Neural progenitor cell (in vitro differentiated cells): Measurements from ENCODE around the gene FRS2. TPM values are rescaled to one million over a fixed set of nuclear protein-coding genes. Genes with fewer than 3 reads are reported as not detected.
A peak's percentile ranks its signal among the peaks of the same experiment; 100 is the strongest.

Source experiments
- DNase-seq: peaks from one replicate; pipeline ENCODE4 v3.0.0-alpha.2; 2016; ENCODE audit warnings: low spot score
- H2AFZ ChIP-seq: fragments of 200-600 bp; sonication (generic); replicated peaks from 2 replicates; pipeline ENCODE4 v1.6.1; 2016; ENCODE audit warnings: antibody characterized with exemption
- H3F3A ChIP-seq: fragments of 200-600 bp; sonication (generic); 2 replicates; pipeline ENCODE4 v1.6.1; 2016; ENCODE audit warnings: antibody characterized with exemption, low read depth
- H3K27ac ChIP-seq: fragments of 200-600 bp; sonication (generic); 2 replicates; pipeline ENCODE4 v1.5.1; 2016; ENCODE audit warnings: mild to moderate bottlenecking
- H3K27me3 ChIP-seq: fragments of 200-600 bp; sonication (generic); 2 replicates; pipeline ENCODE4 v1.6.1; 2016; ENCODE audit warnings: mild to moderate bottlenecking, moderate library complexity
- H3K36me3 ChIP-seq: fragments of 200-600 bp; sonication (generic); 2 replicates; pipeline ENCODE4 v1.5.1; 2016
- H3K4me1 ChIP-seq: fragments of 200-600 bp; sonication (generic); 2 replicates; pipeline ENCODE4 v1.6.1; 2016; ENCODE audit warnings: mixed run types
- H3K4me2 ChIP-seq: fragments of 200-600 bp; sonication (generic); 2 replicates; pipeline ENCODE4 v1.6.1; 2016
- H3K4me3 ChIP-seq: fragments of 200-600 bp; sonication (generic); 2 replicates; pipeline ENCODE4 v1.5.1; 2016
- H3K79me2 ChIP-seq: fragments of 200-600 bp; sonication (generic); 2 replicates; pipeline ENCODE4 v1.6.1; 2016; ENCODE audit warnings: low read depth
- H3K9ac ChIP-seq: fragments of 200-600 bp; sonication (generic); 2 replicates; pipeline ENCODE4 v1.6.1; 2016
- H3K9me3 ChIP-seq: fragments of 200-600 bp; sonication (generic); 2 replicates; pipeline ENCODE4 v1.5.1; 2016; ENCODE audit warnings: low read depth
- H4K20me1 ChIP-seq: fragments of 200-600 bp; sonication (generic); 2 replicates; pipeline ENCODE4 v1.6.1; 2016; ENCODE audit warnings: low read depth
- H3K27ac Mint-ChIP-seq: 3 replicates; pipeline ENCODE4 v1.8.0; 2021; ENCODE audit warnings: mixed read lengths
- H3K27me3 Mint-ChIP-seq: 2 replicates; pipeline ENCODE4 v1.8.0; 2022; ENCODE audit warnings: low read depth, mild to moderate bottlenecking, inconsistent platforms, moderate library complexity, mixed read lengths; ENCODE audit not compliant: insufficient read depth
- H3K36me3 Mint-ChIP-seq: 3 replicates; pipeline ENCODE4 v1.8.0; 2021; ENCODE audit warnings: mixed read lengths
- H3K4me1 Mint-ChIP-seq: 3 replicates; pipeline ENCODE4 v1.8.0; 2021; ENCODE audit warnings: mixed read lengths
- H3K4me3 Mint-ChIP-seq: 3 replicates; pipeline ENCODE4 v1.8.0; 2021; ENCODE audit warnings: mild to moderate bottlenecking, moderate library complexity, mixed read lengths
- H3K9me3 Mint-ChIP-seq: 3 replicates; pipeline ENCODE4 v1.8.0; 2020; ENCODE audit warnings: mixed read lengths
- CTCF ChIP-seq: fragments of 200-600 bp; sonication (generic); IDR thresholded peaks from 2 replicates; pipeline ENCODE4 v1.5.1; 2017; ENCODE audit warnings: antibody characterized with exemption, mild to moderate bottlenecking
- EZH2 ChIP-seq: fragments of 200-600 bp; sonication (generic); IDR thresholded peaks from 2 replicates; pipeline ENCODE4 v1.6.1; 2017; ENCODE audit warnings: antibody characterized with exemption, mild to moderate bottlenecking, moderate library complexity
- EZH2phosphoT487 ChIP-seq: fragments of 200-600 bp; sonication (generic); IDR thresholded peaks from 2 replicates; pipeline ENCODE4 v1.6.1; 2017; ENCODE audit warnings: antibody characterized with exemption
- total RNA-seq: library from RNA; depleted of rRNA; stranded (reverse); fragments of >200 nt; gene quantifications from 2 replicates; pipeline ENCODE4 v1.2.3, GENCODE V29; 2015; ENCODE audit warnings: low replicate concordance

Gene FRS2
- total RNA-seq, 1 donor from 2014 or later = 128 TPM

- DNase-seq = no peak
- Histone ChIP-seq H3K27me3 (no peaks in the 10 kb centered on the region), H3K36me3 (no peaks in the 10 kb centered on the region), H4K20me1 (no peaks in the 10 kb centered on the region), H3K4me1 (no peaks in the 10 kb centered on the region), H3K4me2 (no peak overlapping the region), H3K27ac (no peak overlapping the region), H3F3A (no peaks in the 10 kb centered on the region), H3K4me3 (no peak overlapping the region), H3K9me3 (no peaks in the 10 kb centered on the region), H3K79me2 (no peaks in the 10 kb centered on the region), H2AFZ (no peak overlapping the region), H3K9ac (no peak overlapping the region)
- H3K9me3 Mint-ChIP-seq = no peaks in the 10 kb centered on the region
- H3K27ac Mint-ChIP-seq = no peak overlapping the region
- TF ChIP-seq CTCF (no peak), EZH2phosphoT487 (no peak), EZH2 (no peak)
- no peaks in the 10 kb centered on the region for H3K27me3 Mint-ChIP-seq
- H3K4me1 Mint-ChIP-seq = peaks cover 10% of the 10 kb centered on the region
- H3K36me3 Mint-ChIP-seq = no peaks in the 10 kb centered on the region
- H3K4me3 Mint-ChIP-seq = no peak overlapping the region
These were observed 13.9 kb upstream of the FRS2 start for GRCh38 chr12:69456239-69456638.

GRCh38 chr12:69457433-69457832 lies 12.8 kb upstream of the FRS2 start:
- H3K36me3 ChIP-seq = no peaks in the 10 kb centered on the region
- no peak overlapping the region for H3K4me3 ChIP-seq
- H3F3A ChIP-seq = peaks cover 5% of the 10 kb centered on the region
- Mint-ChIP-seq H3K27ac (no peak overlapping the region), H3K9me3 (no peaks in the 10 kb centered on the region), H3K27me3 (no peaks in the 10 kb centered on the region), H3K4me1 (peaks cover 10% of the 10 kb centered on the region), H3K36me3 (no peaks in the 10 kb centered on the region), H3K4me3 (no peak overlapping the region)
- no peaks in the 10 kb centered on the region for H3K27me3 ChIP-seq
- TF ChIP-seq CTCF (no peak), EZH2phosphoT487 (no peak), EZH2 (no peak)
- H3K9me3 ChIP-seq = no peaks in the 10 kb centered on the region
- H2AFZ ChIP-seq = no peak overlapping the region
- DNase-seq = no peak
- H3K4me1 ChIP-seq = no peaks in the 10 kb centered on the region
- H4K20me1 ChIP-seq = no peaks in the 10 kb centered on the region
- no peak overlapping the region for H3K27ac ChIP-seq
- H3K79me2 ChIP-seq = no peaks in the 10 kb centered on the region
- H3K9ac ChIP-seq = no peak overlapping the region
- no peak overlapping the region for H3K4me2 ChIP-seq

GRCh38 chr12:69459477-69459876 lies 10.7 kb upstream of the FRS2 start:
- H2AFZ ChIP-seq = peak overlapping the region; percentile 73
- no peak overlapping the region for H3K4me3 ChIP-seq
- no peaks in the 10 kb centered on the region for H3K9me3 ChIP-seq
- Mint-ChIP-seq H3K4me3 (peak overlapping the region; percentile 41), H3K4me1 (peaks cover 10% of the 10 kb centered on the region), H3K27ac (peak overlapping the region; percentile 51), H3K36me3 (no peaks in the 10 kb centered on the region), H3K9me3 (no peaks in the 10 kb centered on the region), H3K27me3 (no peaks in the 10 kb centered on the region)
- no peak overlapping the region for H3K27ac ChIP-seq
- H3K4me2 ChIP-seq = no peak overlapping the region
- no peaks in the 10 kb centered on the region for H3K79me2 ChIP-seq
- DNase-seq = no peak
- TF ChIP-seq CTCF = no peak
- no peak for TF ChIP-seq EZH2phosphoT487
- TF ChIP-seq EZH2 = no peak
- peaks cover 5% of the 10 kb centered on the region for H3F3A ChIP-seq
- no peaks in the 10 kb centered on the region for H3K4me1 ChIP-seq
- no peaks in the 10 kb centered on the region for H4K20me1 ChIP-seq
- no peak overlapping the region for H3K9ac ChIP-seq
- no peaks in the 10 kb centered on the region for H3K36me3 ChIP-seq
- no peaks in the 10 kb centered on the region for H3K27me3 ChIP-seq

GRCh38 chr12:69464428-69464827 lies 5.8 kb upstream of the FRS2 start:
- H3K9me3 ChIP-seq = no peaks in the 10 kb centered on the region
- H3K36me3 ChIP-seq = no peaks in the 10 kb centered on the region
- H4K20me1 ChIP-seq = no peaks in the 10 kb centered on the region
- H3K27me3 ChIP-seq = no peaks in the 10 kb centered on the region
- H3K36me3 Mint-ChIP-seq = no peaks in the 10 kb centered on the region
- H3K27me3 Mint-ChIP-seq = peaks cover 5% of the 10 kb centered on the region
- H3K79me2 ChIP-seq = no peaks in the 10 kb centered on the region
- peaks cover 16% of the 10 kb centered on the region for H3K4me1 Mint-ChIP-seq
- no peaks in the 10 kb centered on the region for H3K9me3 Mint-ChIP-seq
- DNase-seq = no peak
- TF ChIP-seq CTCF = no peak
- TF ChIP-seq EZH2 = no peak
- no peak for TF ChIP-seq EZH2phosphoT487
- H2AFZ ChIP-seq = no peak overlapping the region
- H3F3A ChIP-seq = peaks cover 37% of the 10 kb centered on the region
- H3K27ac Mint-ChIP-seq = no peak overlapping the region
- H3K4me1 ChIP-seq = peaks cover 24% of the 10 kb centered on the region
- no peak overlapping the region for H3K4me2 ChIP-seq
- H3K4me3 Mint-ChIP-seq = no peak overlapping the region
- no peak overlapping the region for H3K4me3 ChIP-seq
- no peak overlapping the region for H3K27ac ChIP-seq
- H3K9ac ChIP-seq = no peak overlapping the region
